ENCODE results near the gene PABPN1. TPM values are rescaled to one million over a fixed set of nuclear protein-coding genes. Genes with fewer than 3 reads are reported as not detected.

Gene PABPN1
- total RNA-seq, 1 donor from 2014 or later = 298 TPM

DNA sequence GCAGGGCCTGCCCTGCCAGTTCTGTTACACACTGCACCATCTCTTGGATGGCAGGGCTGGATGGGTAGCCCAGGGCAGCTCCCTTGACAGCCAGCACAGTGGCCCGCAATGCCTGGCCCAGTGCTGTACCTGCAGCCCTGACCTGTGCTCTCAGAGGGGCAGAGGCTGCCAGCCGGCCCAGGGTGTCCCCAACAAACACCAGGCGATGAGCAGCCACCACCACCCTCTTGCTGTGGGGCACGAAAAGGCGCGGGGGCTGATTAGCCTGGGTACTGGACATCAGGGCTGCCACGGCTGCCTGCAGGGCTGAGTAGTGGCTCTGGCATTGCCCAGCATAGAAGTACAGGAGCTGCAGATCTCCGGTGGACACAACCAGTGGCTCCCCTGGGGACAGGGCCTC, 36.0 kb downstream of the PABPN1 start:
- H3K4me2 ChIP-seq = no peak overlapping the region
- H3K27ac ChIP-seq = peak overlapping the region; percentile 17
- no peak overlapping the region for H3K4me3 ChIP-seq
- Mint-ChIP-seq H3K36me3 (peaks cover 26% of the 10 kb centered on the region), H3K4me1 (peaks cover 29% of the 10 kb centered on the region), H3K27me3 (ENCODE audit: insufficient read depth, low read depth) (peaks cover 15% of the 10 kb centered on the region), H3K9me3 (no peaks in the 10 kb centered on the region), H3K4me3 (no peak overlapping the region), H3K27ac (no peak overlapping the region)
- peaks cover 53% of the 10 kb centered on the region for H4K20me1 ChIP-seq (ENCODE audit: low read depth)
- DNase-seq (ENCODE audit: low spot score) = no peak
- no peaks in the 10 kb centered on the region for H3K36me3 ChIP-seq
- peaks cover 16% of the 10 kb centered on the region for H3K79me2 ChIP-seq (ENCODE audit: low read depth)
- no peak overlapping the region for H2AFZ ChIP-seq (replicated peaks)
- TF ChIP-seq, protein P1, sequence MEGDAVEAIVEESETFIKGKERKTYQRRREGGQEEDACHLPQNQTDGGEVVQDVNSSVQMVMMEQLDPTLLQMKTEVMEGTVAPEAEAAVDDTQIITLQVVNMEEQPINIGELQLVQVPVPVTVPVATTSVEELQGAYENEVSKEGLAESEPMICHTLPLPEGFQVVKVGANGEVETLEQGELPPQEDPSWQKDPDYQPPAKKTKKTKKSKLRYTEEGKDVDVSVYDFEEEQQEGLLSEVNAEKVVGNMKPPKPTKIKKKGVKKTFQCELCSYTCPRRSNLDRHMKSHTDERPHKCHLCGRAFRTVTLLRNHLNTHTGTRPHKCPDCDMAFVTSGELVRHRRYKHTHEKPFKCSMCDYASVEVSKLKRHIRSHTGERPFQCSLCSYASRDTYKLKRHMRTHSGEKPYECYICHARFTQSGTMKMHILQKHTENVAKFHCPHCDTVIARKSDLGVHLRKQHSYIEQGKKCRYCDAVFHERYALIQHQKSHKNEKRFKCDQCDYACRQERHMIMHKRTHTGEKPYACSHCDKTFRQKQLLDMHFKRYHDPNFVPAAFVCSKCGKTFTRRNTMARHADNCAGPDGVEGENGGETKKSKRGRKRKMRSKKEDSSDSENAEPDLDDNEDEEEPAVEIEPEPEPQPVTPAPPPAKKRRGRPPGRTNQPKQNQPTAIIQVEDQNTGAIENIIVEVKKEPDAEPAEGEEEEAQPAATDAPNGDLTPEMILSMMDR (IDR thresholded peaks at IDR 0.05) = no peak
- TF ChIP-seq EZH2phosphoT487 (IDR thresholded peaks at IDR 0.05) (no peak), EZH2 (IDR thresholded peaks at IDR 0.05) (no peak)
- H3K9ac ChIP-seq = no peak overlapping the region
- no peaks in the 10 kb centered on the region for H3K27me3 ChIP-seq
- no peaks in the 10 kb centered on the region for H3K9me3 ChIP-seq (ENCODE audit: low read depth)
- peaks cover 81% of the 10 kb centered on the region for H3F3A ChIP-seq (ENCODE audit: low read depth)
- H3K4me1 ChIP-seq = peaks cover 5% of the 10 kb centered on the region

DNA sequence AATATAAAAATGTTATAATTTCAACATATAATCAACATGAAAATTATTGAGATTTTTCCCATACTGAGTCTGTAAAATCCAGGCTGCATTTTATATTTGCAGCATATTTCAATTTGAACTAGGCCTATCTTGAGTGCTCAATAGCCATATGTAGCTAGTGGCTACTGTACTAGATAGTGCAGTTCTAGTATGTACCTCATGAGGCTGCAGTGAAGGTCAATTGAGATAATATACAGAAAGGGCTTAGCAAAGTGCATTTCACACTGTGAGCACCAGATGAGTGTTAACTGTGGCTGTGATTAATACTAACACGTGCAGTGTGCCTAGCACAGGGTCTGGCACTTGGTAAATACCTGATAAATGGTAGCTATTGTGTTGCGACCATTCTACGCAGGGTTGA, 36.8 kb downstream of the PABPN1 start:
- H2AFZ ChIP-seq (replicated peaks) = no peak overlapping the region
- no peak overlapping the region for H3K27ac ChIP-seq
- peaks cover 59% of the 10 kb centered on the region for H4K20me1 ChIP-seq (ENCODE audit: low read depth)
- H3K4me1 ChIP-seq = peaks cover 12% of the 10 kb centered on the region
- Mint-ChIP-seq H3K36me3 (peaks cover 28% of the 10 kb centered on the region), H3K9me3 (no peaks in the 10 kb centered on the region), H3K4me1 (peaks cover 28% of the 10 kb centered on the region), H3K27ac (no peak overlapping the region), H3K27me3 (ENCODE audit: insufficient read depth, low read depth) (peaks cover 13% of the 10 kb centered on the region), H3K4me3 (no peak overlapping the region)
- TF ChIP-seq, protein P1 (IDR thresholded peaks at IDR 0.05) = no peak
- no peak for TF ChIP-seq EZH2phosphoT487 (IDR thresholded peaks at IDR 0.05)
- TF ChIP-seq EZH2 (IDR thresholded peaks at IDR 0.05) = no peak
- H3F3A ChIP-seq (ENCODE audit: low read depth) = peaks cover 79% of the 10 kb centered on the region
- H3K4me2 ChIP-seq = no peak overlapping the region
- peaks cover under 1% of the 10 kb centered on the region for H3K36me3 ChIP-seq
- H3K9me3 ChIP-seq (ENCODE audit: low read depth) = no peaks in the 10 kb centered on the region
- H3K27me3 ChIP-seq = no peaks in the 10 kb centered on the region
- peaks cover 22% of the 10 kb centered on the region for H3K79me2 ChIP-seq (ENCODE audit: low read depth)
- DNase-seq (ENCODE audit: low spot score) = no peak
- H3K4me3 ChIP-seq = no peak overlapping the region
- no peak overlapping the region for H3K9ac ChIP-seq

DNA sequence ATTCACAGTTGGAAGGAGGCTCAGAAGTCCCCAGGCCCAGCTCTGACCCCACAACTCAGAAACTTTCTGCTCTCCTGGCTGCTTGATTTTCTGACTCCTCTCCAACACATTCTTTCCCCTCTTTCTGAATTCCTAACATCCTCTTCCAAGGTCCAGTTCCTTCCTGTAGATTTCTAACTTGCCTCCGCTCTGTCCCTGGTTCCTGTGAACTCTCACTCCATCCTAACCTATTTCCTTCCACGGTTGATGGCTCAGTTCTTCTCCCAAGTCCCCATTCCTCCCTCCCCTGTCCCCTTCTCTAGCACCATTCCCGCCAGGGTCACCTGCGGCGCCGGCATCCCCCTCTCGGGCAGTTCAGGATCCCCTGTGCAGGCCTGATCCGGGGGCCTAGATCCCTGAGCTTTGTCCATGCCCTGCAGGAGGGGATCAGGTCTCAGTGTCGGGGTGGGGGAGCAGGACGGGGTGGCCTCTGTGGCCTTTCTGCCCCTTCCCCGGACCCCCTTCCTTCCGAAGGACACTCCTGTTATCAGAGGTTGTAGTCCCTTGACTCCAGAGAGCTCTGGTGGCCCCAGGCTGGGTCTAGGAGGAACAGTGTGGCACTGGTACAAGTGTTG, 37.4 kb downstream of the PABPN1 start:
- no peak overlapping the region for H3K4me3 Mint-ChIP-seq
- peaks cover 29% of the 10 kb centered on the region for H3K36me3 Mint-ChIP-seq
- Histone ChIP-seq H3F3A (ENCODE audit: low read depth) (peaks cover 73% of the 10 kb centered on the region), H2AFZ (replicated peaks) (no peak overlapping the region), H3K4me1 (peaks cover 14% of the 10 kb centered on the region), H3K9me3 (ENCODE audit: low read depth) (no peaks in the 10 kb centered on the region), H3K79me2 (ENCODE audit: low read depth) (peaks cover 28% of the 10 kb centered on the region), H3K4me3 (no peak overlapping the region), H3K27me3 (no peaks in the 10 kb centered on the region), H3K9ac (no peak overlapping the region), H4K20me1 (ENCODE audit: low read depth) (peaks cover 66% of the 10 kb centered on the region), H3K4me2 (no peak overlapping the region), H3K36me3 (peaks cover 3% of the 10 kb centered on the region), H3K27ac (peak overlapping the region; percentile 63)
- H3K27me3 Mint-ChIP-seq (ENCODE audit: insufficient read depth, low read depth) = peaks cover 8% of the 10 kb centered on the region
- no peak overlapping the region for H3K27ac Mint-ChIP-seq
- DNase-seq (ENCODE audit: low spot score) = no peak
- no peaks in the 10 kb centered on the region for H3K9me3 Mint-ChIP-seq
- TF ChIP-seq, protein P1 (IDR thresholded peaks at IDR 0.05) = no peak
- TF ChIP-seq EZH2phosphoT487 (IDR thresholded peaks at IDR 0.05) (no peak), EZH2 (IDR thresholded peaks at IDR 0.05) (no peak)
- peaks cover 28% of the 10 kb centered on the region for H3K4me1 Mint-ChIP-seq
